GM12892 (cell line): ENCODE data around the gene TMEM31.

Experiments
- POLR2A ChIP-seq: IDR thresholded peaks from 2 replicates; pipeline ENCODE4 v1.6.1; 2011; ENCODE audit warnings: low read depth, low read length, control low read depth
- POLR2AphosphoS5 ChIP-seq: IDR thresholded peaks from 2 replicates; pipeline ENCODE4 v1.6.1; 2011; ENCODE audit warnings: low read depth, low read length, control low read depth
- TAF1 ChIP-seq: IDR thresholded peaks from 2 replicates; pipeline ENCODE4 v1.6.1; 2011; ENCODE audit warnings: low read depth, mild to moderate bottlenecking, control low read depth, low read length, borderline replicate concordance

DNA sequence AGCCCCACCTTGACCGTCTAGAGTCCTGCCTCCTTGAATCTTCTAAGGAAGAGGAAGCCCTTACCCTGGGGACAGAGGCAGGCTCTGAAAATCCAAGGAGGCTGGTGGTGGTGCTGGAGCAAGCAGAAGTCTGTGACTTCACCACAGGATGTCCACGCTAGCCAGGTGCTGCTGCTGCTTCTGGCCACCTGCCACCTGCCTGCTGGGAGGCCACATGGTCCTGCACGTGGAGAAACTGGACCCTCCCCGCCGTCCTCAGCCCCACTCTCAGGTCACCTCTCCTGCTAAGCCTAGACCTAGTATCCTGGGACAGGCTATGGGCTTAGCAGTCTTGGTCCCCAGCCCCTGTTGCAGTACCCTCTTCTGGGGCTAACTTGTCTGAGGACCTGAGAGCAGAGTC, 15.8 kb downstream of the TMEM31 start:
- TF ChIP-seq POLR2A = no peak
- TF ChIP-seq POLR2AphosphoS5 = no peak
- no peak for TF ChIP-seq TAF1
